Stimulated activated CD4-positive, alpha-beta T cell treated with anti-CD3 and anti-CD28 coated beads, Interleukin-4, amount 100 ng/mL, for 4 hours (primary cell): Measurements from ENCODE around the gene RNASEL.
"Not testable (repeated sequence)": the region's sequence is repeated elsewhere in the genome, so short reads cannot be mapped to it uniquely, and the experiment has no call there.

Experiments
- DNase-seq, 2 experiments: peaks; one replicate each; pipeline ENCODE4 v3.0.0-alpha.2; 2020

Gene RNASEL

GRCh38 chr1:182588500-182589396, at the start of gene RNASEL:
Gene RNASEL, minus strand, starts transcription at chr1:182589256. Its CDS starts 2,450 bp downstream, at chr1:182586806.
- DNase-seq = peak; percentile 49 to 62

- DNase-seq = no peak
Observed at GRCh38 chr1:182637769-182638168, 48.7 kb upstream of the RNASEL start.

GRCh38 chr1:182635871-182636270, 46.8 kb upstream of the RNASEL start:
- no peak for DNase-seq

GRCh38 chr1:182634306-182635072, 45.4 kb upstream of the RNASEL start:
- no peak for DNase-seq

GRCh38 chr1:182633657-182634281, 44.7 kb upstream of the RNASEL start:
- no peak for DNase-seq

- DNase-seq = no peak
Observed at GRCh38 chr1:182633031-182633430, 44.0 kb upstream of the RNASEL start.

GRCh38 chr1:182632441-182632857, 43.4 kb upstream of the RNASEL start:
- DNase-seq = not testable (repeated sequence)

GRCh38 chr1:182631954-182632353, 42.9 kb upstream of the RNASEL start:
- no peak for DNase-seq

- no peak for DNase-seq
Observed at GRCh38 chr1:182631053-182631677, 42.1 kb upstream of the RNASEL start.

- no peak for DNase-seq
Observed at GRCh38 chr1:182630586-182630985, 41.5 kb upstream of the RNASEL start.

GRCh38 chr1:182629499-182630096, 40.5 kb upstream of the RNASEL start:
- peak; percentile 27 to 64 for DNase-seq

- DNase-seq = no peak
Observed at GRCh38 chr1:182629080-182629479, 40.0 kb upstream of the RNASEL start.

- DNase-seq = no peak
Observed at GRCh38 chr1:182628657-182629056, 39.6 kb upstream of the RNASEL start.

GRCh38 chr1:182627622-182628021, 38.6 kb upstream of the RNASEL start:
- DNase-seq = no peak

GRCh38 chr1:182626527-182626926, 37.5 kb upstream of the RNASEL start:
- no peak for DNase-seq

GRCh38 chr1:182625719-182626504, 36.9 kb upstream of the RNASEL start:
- DNase-seq = no peak

- DNase-seq = no peak
Observed at GRCh38 chr1:182625024-182625423, 36.0 kb upstream of the RNASEL start.

- DNase-seq = no peak
Observed at GRCh38 chr1:182624577-182624976, 35.5 kb upstream of the RNASEL start.

GRCh38 chr1:182622901-182623528, 34.0 kb upstream of the RNASEL start:
- no peak for DNase-seq

- DNase-seq = no peak
Observed at GRCh38 chr1:182621906-182622305, 32.9 kb upstream of the RNASEL start.

- DNase-seq = no peak
Observed at GRCh38 chr1:182620924-182621585, 32.0 kb upstream of the RNASEL start.
